Measurements from ENCODE around the gene SLC6A6.

- no peak for TF ChIP-seq CTCF (IDR thresholded peaks at IDR 0.05)
- TF ChIP-seq POLR2AphosphoS5 (IDR thresholded peaks at IDR 0.05), result no peak
Observed at GRCh38 chr3:14478956-14479550, 76.6 kb downstream of the SLC6A6 start.

Data from stomach (tissue), 4 donors.